NT2/D1 (cell line): Measurements from ENCODE around the gene PRCD.

ENCODE experiments used
- DNase-seq: peaks from one replicate; pipeline ENCODE4 v3.0.0-alpha.2; 2011; ENCODE audit warnings: low read depth, low spot score
- H3K27me3 ChIP-seq: 2 replicates; pipeline ENCODE4 v1.6.0; 2011; ENCODE audit warnings: mild to moderate bottlenecking; ENCODE audit not compliant: insufficient read length, insufficient read depth
- H3K36me3 ChIP-seq: 2 replicates; pipeline ENCODE4 v1.6.1; 2011; ENCODE audit warnings: mild to moderate bottlenecking, low read length, mixed read lengths; ENCODE audit not compliant: insufficient read depth, insufficient read length
- H3K4me1 ChIP-seq: 2 replicates; pipeline ENCODE4 v1.5.1; 2011; ENCODE audit not compliant: insufficient read depth, insufficient read length
- H3K4me3 ChIP-seq: 2 replicates; pipeline ENCODE4 v1.5.1; 2011; ENCODE audit warnings: low read depth; ENCODE audit not compliant: insufficient read length
- H3K9ac ChIP-seq: 2 replicates; pipeline ENCODE4 v1.6.0; 2011; ENCODE audit warnings: low read depth; ENCODE audit not compliant: insufficient read length
- H3K9me3 ChIP-seq: 2 replicates; pipeline ENCODE4 v1.5.1; 2011; ENCODE audit warnings: mild to moderate bottlenecking, low read length; ENCODE audit not compliant: insufficient read depth
- SUZ12 ChIP-seq: IDR thresholded peaks from 2 replicates; pipeline ENCODE4 v1.6.1; 2011; ENCODE audit not compliant: insufficient read length, insufficient read depth; ENCODE audit errors: extremely low read depth
- YY1 ChIP-seq: IDR thresholded peaks from 2 replicates; pipeline ENCODE4 v1.6.1; 2011; ENCODE audit not compliant: insufficient read length, insufficient read depth
- ZNF274 ChIP-seq: IDR thresholded peaks from 2 replicates; pipeline ENCODE4 v1.6.1; 2011; ENCODE audit warnings: mild to moderate bottlenecking, low read depth, low read length

PRCD gene

DNA sequence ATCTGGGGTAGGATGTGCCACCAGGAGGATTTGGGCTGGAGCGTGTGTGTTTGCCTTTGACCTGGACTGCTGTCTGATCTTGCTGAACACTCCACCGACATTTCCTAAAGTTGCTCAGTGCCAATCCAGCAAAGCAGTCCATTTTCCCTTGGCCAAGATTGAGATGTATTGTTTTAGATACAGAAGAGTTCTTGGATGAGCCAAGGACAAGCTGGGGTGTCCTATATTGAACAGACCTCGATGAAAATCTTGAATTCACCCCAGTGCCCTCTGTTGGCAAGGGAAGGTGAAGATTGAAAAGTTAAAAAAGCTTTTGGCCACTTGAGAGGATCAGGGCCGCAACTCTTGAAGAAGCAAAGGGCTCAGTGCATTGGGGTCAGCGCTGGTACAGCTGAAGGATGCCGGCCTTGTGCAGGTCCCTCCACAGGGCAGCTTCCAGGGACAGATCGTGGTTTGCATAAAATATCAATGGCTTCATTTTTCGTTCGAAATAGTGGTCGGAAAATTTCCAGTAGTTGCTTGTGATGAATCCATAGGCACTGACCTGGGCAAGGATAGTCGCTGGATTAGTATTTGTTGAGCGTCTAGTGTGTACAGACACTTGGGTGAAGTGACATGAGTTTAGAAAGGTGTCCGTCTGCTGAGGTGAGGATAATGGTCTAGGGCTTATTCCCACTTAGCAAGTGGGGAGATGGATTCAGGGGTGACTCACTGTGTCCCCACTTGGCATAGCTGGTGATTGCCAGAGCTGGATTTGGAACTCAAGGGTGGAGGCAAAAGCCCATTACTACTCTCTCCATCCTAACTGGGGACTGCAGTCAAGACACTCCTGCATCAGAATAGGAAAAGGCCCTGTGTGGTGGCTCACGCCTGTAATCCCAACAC lies 26.1 kb downstream of the PRCD start:
- Histone ChIP-seq H3K4me1 (peaks cover 12% of the 10 kb centered on the region), H3K27me3 (no peaks in the 10 kb centered on the region), H3K9me3 (no peaks in the 10 kb centered on the region), H3K9ac (no peak overlapping the region), H3K36me3 (peaks cover 52% of the 10 kb centered on the region), H3K4me3 (no peak overlapping the region)
- no peak for DNase-seq
- TF ChIP-seq YY1 = no peak
- TF ChIP-seq SUZ12 = no peak
- TF ChIP-seq ZNF274 = no peak

- TF ChIP-seq YY1 (no peak), SUZ12 (no peak), ZNF274 (no peak)
- Histone ChIP-seq H3K9me3 (no peaks in the 10 kb centered on the region), H3K9ac (no peak overlapping the region), H3K27me3 (no peaks in the 10 kb centered on the region), H3K4me3 (no peak overlapping the region), H3K4me1 (peaks cover 12% of the 10 kb centered on the region), H3K36me3 (peaks cover 46% of the 10 kb centered on the region)
- DNase-seq = no peak
Measured at GRCh38 chr17:76566613-76566943, 26.7 kb downstream of the PRCD start.

- Histone ChIP-seq H3K36me3 (peaks cover 42% of the 10 kb centered on the region), H3K27me3 (no peaks in the 10 kb centered on the region), H3K9ac (no peak overlapping the region), H3K4me1 (peaks cover 11% of the 10 kb centered on the region), H3K4me3 (no peak overlapping the region), H3K9me3 (no peaks in the 10 kb centered on the region)
- TF ChIP-seq ZNF274 (no peak), SUZ12 (no peak), YY1 (no peak)
- no peak for DNase-seq
Measured at GRCh38 chr17:76566988-76567431, 27.2 kb downstream of the PRCD start.

- TF ChIP-seq SUZ12 (no peak), ZNF274 (no peak), YY1 (no peak)
- Histone ChIP-seq H3K4me3 (no peak overlapping the region), H3K36me3 (peaks cover 36% of the 10 kb centered on the region), H3K9me3 (no peaks in the 10 kb centered on the region), H3K9ac (no peak overlapping the region), H3K4me1 (peaks cover 10% of the 10 kb centered on the region), H3K27me3 (no peaks in the 10 kb centered on the region)
- DNase-seq = no peak
Measured at GRCh38 chr17:76567634-76568432, 28.0 kb downstream of the PRCD start.

GRCh38 chr17:76568811-76569221 lies 29.0 kb downstream of the PRCD start:
- H3K9ac ChIP-seq = no peak overlapping the region
- H3K4me1 ChIP-seq = peaks cover 10% of the 10 kb centered on the region
- H3K9me3 ChIP-seq = no peaks in the 10 kb centered on the region

DNA sequence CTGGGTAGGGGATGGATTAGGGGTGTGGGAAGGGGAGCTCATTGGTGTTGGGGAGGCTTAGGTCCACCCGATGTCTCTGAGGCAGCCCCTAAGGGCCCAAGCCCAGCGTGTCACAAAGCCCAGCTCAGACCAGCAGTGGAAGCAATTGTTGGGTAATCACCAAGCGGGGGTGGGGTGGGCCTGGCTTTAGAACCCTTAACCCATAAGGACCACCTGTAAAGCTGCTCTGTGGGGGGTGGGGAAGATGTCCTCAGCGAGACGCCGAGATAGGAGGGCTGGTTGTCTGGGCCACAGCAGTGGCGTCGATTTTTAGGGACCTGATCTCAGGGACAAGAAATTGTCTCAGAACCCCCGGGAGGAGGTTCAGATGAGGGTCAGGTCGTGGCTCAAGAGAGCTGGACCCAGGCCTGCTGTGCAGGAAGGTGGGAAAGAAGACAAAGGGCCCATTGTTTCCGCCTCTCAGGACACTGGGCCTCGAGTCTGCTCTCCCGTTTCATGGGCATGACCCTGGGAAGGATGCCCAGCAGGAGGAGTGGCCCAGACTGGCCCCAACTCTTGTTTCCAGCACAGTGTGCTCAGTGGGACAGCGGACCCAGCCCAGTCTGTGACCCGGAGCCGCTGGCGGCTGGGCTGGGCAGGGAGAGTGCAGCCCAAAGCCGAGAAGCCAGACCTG lies 29.9 kb downstream of the PRCD start:
- Histone ChIP-seq H3K4me1 (peaks cover 10% of the 10 kb centered on the region), H3K36me3 (peaks cover 25% of the 10 kb centered on the region), H3K4me3 (no peak overlapping the region), H3K9ac (no peak overlapping the region), H3K27me3 (no peaks in the 10 kb centered on the region), H3K9me3 (no peaks in the 10 kb centered on the region)
- TF ChIP-seq YY1 (no peak), ZNF274 (no peak), SUZ12 (no peak)
- DNase-seq = no peak

More at GRCh38 chr17:76568811-76569221, 29.0 kb downstream of the PRCD start:
- no peak overlapping the region for H3K4me3 ChIP-seq
- no peaks in the 10 kb centered on the region for H3K27me3 ChIP-seq
- TF ChIP-seq SUZ12 = no peak
- DNase-seq = no peak
- H3K36me3 ChIP-seq = peaks cover 28% of the 10 kb centered on the region

GRCh38 chr17:76570457-76570856 lies 30.6 kb downstream of the PRCD start:
- DNase-seq = no peak
- TF ChIP-seq SUZ12 = no peak
- TF ChIP-seq ZNF274 = no peak
- TF ChIP-seq YY1 = no peak
- Histone ChIP-seq H3K27me3 (no peaks in the 10 kb centered on the region), H3K9me3 (no peaks in the 10 kb centered on the region), H3K4me1 (peaks cover 10% of the 10 kb centered on the region), H3K36me3 (peaks cover 20% of the 10 kb centered on the region), H3K9ac (no peak overlapping the region), H3K4me3 (no peak overlapping the region)
